KG1 (cell line): Measurements from ENCODE around the gene IL26.

ENCODE experiments used
- DNase-seq: peaks from one replicate; lab custom pipeline; 2025; lab: John Stamatoyannopoulos, UW

The IL26 gene, protein sequence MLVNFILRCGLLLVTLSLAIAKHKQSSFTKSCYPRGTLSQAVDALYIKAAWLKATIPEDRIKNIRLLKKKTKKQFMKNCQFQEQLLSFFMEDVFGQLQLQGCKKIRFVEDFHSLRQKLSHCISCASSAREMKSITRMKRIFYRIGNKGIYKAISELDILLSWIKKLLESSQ

DNA sequence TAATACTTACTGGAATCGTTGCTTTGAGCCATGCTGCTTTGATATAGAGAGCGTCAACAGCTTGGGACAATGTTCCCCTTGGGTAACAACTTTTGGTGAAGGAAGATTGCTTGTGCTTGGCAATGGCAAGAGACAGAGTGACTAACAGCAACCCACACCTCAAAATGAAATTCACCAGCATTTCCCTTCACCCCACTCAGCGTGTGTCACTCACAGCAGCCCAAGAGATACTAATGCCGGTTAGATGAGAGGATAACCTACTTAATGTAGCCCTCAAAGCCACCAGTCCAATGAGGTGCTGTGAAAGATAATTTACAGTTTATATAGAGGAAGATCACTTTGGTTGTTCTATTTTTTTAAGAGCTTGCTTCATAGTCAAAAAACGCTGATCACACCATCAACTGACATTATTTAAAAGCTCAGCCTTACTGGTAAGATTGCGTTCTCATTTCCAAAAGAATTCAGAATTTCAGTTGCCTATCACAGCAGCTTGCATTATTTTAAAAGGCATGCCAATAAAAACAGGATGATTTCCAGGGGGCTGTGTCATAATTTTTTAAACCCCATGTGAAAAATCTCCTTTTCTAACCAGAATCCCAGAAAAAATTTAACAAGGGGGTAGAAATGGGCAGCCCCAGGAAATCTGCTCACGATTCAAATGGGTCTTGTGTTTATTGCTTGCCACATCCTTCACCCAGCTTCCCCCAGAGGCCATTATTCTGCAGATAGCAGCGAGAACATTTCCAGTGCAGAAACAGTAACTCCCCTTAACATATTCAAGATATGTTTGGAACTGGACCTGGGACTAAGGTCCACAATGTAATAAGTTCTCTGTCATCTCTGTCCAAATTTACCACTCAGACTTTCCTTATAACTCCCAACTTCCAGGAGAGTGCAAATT lies at the start of gene IL26:
TSS of gene IL26 (minus strand) at position 235 of the 901 bp plus-strand sequence. CDS start at position 181, 54 bp downstream.
- no peak for DNase-seq

DNA sequence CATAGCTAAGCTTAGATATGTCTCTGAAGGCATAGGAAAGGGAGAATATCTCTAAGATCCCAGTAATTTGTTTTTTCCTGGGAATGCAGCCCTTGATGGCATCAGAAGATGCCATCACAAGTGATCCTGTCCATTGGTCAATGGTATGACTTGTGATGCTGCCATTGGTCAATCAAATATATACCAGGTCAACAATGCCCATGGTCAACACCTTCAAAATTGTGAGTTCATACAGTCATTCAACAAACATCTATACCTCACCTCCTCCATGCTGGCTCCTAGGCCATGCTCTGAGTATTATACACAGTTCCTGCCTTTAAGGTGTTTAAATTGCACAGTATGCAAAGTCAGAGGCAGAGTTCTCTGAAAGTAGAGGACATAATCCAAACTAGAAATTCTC lies 47.1 kb upstream of the IL26 start:
- DNase-seq, result no peak

DNA sequence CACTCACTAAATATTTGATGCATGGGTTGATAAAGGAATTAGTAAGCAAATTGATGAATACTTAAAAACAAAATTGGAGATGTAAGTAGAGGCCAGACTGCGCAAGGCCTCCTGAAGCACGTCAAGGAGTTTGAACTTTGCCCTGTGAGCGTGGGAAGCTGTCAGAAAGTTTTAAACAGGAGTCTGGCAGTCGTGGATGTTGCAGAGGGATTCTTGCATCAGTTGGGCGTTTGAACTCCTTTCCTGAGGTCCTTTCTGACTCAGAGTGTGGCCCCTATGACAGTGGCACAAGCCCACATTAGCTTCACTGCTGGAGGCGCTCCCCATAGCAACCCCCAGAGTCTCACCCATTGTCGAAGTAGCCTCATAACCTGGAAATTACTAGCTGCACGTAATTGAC lies 45.7 kb upstream of the IL26 start:
- no peak for DNase-seq

DNA sequence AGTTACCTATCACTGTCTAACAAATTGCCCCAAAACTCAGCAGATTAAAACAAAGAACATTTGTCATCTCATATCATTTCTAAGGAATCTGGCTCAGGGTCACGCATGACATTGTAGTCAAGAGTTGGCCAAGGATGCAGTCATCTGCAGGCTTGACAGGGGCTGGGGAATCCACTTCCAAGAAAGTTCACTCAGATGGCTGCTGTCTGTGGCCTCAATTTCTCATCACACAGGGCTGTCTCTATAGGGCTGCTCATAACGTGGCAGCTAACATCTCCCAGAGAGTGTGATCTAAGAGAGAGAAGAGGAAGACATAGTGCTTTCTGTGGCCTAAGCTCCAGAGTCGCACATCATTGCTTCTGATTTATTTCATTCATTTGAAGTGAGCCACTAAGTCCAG lies 44.7 kb upstream of the IL26 start:
- no peak for DNase-seq

DNA sequence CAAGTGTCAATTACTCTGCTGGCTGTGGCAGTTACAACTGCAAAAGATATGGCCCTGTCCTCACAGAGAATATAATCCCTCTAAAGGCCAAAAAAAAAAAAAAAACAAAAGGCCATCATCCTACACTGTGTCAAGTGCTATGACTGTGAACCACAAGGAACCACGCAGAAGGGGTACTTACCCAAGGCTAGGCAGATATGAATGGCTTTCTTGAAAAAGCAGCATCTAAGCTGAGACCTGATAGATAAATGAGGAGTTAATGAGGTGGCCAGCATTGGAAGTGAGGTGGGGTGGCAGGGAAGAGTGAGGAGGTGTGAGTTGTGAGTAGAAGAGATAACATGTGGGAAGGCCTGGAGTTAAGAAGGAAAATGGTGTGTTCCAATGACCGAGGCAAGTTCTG lies 44.2 kb upstream of the IL26 start:
- DNase-seq, result no peak

DNA sequence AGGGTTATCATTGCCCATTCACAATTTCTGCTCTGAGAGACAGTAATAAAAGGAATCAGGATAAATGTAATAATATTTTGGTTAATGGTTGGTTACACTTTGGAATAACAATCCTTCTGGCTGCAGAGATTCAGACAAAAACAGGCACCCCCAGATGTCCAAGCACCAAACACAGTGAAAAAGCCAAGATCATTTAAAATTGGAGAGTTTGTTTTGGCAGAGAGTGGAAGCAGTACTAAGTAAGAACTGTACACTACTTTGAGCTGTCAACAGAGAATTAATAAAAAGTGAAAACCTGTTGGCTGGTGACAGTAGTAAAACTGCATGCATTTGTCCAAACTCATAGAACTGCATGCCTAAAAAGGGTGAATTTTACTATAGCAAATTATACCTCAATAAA lies 43.4 kb upstream of the IL26 start:
- DNase-seq, result no peak

DNA sequence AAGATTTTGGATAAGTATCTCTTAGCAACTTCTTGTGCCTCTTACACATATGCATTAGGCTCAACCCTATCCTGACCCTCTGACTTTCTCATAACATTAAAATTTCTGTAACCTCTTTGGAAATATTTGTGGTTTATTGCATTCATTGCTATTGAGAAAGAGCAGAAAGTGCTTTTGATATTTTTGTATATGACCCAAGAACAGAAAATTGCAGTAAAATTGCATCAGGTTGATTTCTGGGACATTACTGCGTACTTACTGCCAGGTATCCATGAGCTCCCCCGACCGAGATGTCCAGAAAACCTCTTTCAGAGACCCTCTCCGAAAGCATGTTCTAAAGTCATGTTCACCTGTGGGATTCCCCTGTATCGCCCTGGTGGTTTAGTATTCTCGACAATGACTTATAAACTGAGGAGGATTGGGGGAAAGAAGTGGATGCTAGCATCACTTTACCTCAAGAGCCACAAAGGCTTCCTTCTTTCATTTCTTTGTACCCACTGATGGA lies 42.3 kb upstream of the IL26 start:
- no peak for DNase-seq

DNA sequence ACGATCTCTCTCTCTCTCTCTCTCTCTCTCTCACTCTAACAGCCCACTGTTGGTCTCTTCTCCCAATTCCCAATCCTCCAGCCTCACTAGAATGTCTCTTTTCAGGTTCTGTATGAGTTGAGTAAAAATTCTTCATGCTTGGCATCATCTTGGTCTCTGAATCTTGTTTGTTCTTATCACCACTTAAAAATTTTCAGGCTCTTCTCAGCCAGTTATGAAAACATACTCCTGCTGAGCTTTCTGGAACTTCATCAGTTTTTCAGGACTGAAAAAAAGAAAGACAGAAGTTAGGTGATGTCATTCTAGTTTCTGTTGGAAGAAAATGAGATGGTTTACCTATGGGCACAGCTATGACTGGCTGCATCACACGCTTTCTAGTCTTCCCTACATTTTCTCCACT lies 39.2 kb upstream of the IL26 start:
- no peak for DNase-seq

DNA sequence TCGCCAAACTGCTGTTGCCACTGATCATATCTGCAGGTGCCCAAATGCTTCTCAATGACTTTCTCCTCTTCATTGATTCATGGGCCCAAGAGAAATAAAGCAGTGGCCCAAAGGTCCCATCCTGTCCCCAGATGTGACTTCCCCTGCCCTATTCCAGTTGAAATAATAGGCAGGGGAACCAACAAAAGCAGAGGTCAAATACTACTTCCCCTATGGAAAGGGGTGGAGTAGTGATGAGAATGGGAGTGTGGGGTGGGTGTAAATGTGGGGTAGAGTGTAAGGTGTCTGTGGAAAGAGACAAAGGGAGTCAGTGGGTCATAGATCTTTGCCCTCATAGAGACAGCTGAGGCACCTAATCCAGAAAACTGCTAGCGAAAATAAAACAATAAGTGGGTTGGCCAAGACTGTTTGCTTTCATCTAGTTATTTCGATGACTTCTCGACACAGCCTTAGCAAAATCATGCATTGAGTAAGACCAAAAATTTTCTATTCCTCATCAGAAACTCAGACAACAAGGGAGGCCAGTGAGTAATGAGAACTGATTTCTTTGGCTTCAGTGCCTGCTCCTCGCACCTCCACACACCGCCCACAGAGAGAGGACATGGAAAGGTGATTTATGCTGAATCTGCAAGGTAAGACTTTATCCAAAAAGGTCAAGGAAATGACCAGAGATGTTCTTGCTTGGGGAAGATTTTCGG lies 38.7 kb upstream of the IL26 start:
- no peak for DNase-seq

DNA sequence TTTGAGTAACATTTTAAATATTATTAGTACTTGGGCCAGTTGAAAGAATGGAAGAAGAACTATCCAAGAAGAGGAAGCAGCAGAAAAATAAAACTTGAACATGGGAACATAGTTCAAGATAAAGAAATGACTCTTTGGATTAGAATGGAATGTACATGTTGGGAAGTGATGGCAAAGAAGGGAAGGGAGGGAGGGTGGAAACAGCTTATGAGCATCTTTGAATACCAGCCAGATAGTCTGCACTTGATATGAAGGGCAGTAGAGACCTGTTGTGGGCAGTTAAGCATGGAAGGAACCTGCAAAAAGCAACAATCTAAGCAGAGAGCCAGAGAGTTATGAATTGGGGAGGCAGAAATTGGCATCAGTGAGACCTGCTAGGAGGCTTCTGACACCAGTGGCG lies 37.8 kb upstream of the IL26 start:
- no peak for DNase-seq

DNA sequence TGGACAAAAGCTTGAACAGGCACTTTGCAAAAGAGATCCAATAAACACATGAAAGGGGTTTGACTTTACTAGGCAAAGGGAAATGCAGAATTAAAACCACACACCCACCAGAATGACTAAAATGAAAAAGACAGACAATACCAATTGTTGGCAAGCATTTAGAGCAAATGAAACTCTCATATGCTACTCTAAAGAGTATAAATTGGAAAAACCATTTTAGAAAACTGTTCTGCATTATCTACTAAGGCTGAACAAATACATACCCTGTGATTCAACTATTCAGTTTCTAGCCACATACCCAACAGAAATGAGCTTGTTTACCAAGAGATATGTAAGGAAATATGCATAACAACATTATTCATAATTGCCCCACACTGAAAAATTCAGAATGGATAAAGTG lies 36.3 kb upstream of the IL26 start:
- DNase-seq, result no peak

DNA sequence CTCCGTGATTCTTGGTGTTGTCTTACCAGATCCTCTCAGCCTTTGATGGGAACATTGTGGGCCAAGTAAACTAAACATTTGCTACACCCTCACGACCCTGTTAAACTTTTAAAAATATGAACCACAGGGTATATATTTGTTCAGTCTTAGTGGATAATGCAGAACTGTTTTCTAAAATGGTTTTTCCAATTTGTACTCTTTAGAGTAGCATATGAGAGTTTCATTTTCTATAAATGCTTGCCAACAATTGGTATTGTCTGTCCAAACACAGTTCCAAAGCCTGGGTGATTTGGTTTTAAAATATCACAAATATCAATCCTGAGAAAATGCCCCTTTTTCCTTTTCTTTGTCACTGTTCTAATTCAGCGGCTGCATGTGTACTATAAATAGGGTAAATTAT lies 34.5 kb upstream of the IL26 start:
- DNase-seq, result no peak

DNA sequence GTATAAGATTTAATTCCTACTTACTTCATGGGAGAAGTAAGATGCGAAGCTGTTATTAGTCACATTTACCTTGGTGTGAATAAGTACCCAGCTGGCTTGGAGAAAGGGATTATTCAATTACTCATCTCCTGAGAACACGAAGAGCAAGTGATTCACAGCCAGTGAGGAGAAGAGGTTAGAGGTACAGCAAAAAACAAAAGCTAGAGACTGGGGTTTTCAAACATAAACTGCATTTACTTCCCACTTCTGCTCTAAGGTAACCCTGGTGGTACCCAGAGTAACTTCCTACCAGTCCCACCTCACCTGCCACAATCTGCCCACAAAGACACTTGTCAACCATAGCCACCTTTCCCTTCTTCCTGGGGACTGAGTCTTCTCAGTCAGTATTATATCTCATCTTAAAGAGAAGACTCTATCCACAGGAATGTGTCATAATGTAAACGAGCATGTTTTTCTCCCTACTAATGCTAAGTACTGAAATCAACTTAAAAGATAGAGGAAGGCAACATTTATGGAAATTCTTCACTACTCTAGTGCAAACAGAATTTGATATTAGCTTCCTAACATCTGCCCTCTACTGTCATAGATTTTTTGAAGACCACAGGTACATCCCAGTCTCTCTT lies 33.8 kb upstream of the IL26 start:
- no peak for DNase-seq

DNA sequence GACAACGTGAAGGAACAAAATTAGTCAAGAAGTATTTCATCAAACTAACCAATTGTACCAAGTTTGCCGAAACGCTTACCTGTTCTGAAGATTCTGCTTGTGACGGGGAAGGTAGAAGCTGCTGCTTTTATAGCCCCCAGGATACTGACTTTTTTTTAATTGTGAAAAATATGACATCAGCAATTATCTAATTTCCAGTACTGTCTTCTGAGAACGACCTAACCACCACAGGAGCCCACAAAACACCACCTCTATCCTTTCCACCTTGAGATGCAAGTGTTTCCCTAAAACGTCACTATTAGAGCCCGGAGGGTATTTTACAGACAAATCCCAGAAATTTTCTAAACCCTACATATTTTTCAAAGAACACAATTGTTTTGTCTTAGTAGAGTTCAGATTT lies 27.9 kb upstream of the IL26 start, which contains the start of gene IL22:
TSS of gene IL22 (minus strand) at position 101 of the 400 bp plus-strand sequence. CDS start 156 bp downstream, outside the sequence.
- DNase-seq, result no peak

DNA sequence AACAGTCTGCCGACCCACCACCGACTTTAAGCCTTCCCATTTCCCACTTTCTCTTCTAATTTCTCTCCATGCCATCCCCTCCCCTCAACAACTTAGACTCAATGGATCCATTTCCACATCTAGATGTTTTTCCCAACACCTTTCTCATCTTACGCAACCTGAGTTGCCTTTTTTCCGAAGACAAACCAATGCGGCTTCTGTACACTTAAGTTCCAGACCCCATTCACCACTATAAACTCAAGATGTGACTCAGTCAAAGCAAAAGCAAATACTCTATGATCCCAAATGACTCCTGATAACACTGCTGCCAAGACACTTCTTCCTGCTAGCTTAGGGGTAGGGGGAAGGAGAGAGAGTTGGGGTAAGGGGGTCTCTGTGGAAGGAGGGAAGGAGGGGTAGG lies 26.5 kb upstream of the IL26 start:
- DNase-seq, result no peak

DNA sequence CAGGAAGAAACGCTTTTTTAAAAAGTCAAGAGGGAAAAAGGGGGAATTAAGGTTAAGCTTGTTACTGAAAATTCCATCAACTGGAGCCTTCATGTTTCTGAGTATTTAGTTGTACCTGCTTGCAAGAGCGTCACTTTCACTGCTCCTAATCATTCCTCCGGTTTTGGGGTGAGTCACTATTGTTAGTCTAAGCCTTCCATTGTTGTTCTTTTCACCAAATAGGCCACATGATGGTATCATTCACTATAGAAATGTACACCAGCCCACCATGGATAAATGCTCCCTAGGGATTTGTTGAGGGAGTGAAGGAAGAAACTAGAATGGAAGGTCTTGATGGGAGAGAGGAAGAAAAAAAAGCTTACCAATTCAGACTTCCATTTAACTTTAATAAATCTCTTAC lies 24.8 kb upstream of the IL26 start:
- DNase-seq, result no peak

DNA sequence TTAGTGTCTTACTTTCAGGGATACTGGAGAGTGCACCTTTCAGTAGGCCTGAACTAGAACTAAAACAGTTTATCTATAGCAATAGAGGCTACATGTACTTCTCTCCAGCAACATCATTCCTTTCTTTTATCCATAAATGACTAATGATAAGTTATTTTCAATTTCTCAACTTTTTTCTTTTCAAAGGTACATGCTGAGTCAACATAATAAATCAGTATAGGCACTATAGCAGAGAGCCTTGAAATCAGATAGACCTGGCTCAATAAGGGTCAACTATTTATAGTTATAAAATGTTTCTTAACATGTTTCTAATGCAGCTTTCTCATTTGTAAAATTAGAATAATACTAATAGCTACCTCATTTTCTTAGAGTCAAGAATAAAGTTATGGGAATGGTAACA lies 22.2 kb upstream of the IL26 start:
- no peak for DNase-seq

DNA sequence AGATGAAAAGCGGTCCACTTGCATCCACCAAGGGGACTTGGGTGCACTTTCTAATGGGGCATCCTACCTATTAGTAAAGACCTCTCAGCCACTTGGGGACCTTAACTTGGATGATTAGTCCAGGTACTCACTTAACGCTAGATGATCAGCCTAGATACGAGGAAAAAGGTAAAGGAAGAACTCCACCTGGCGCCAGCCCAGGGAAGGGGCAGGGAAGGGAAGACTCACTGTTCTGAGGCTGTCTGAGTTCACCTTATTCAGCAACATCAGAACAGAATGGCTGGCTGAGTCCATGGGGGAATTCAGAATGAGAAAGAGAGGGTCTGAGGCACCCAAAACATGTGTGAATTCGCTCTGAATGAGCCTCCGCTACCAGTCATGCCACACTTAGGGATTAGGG lies 20.7 kb upstream of the IL26 start:
- no peak for DNase-seq

DNA sequence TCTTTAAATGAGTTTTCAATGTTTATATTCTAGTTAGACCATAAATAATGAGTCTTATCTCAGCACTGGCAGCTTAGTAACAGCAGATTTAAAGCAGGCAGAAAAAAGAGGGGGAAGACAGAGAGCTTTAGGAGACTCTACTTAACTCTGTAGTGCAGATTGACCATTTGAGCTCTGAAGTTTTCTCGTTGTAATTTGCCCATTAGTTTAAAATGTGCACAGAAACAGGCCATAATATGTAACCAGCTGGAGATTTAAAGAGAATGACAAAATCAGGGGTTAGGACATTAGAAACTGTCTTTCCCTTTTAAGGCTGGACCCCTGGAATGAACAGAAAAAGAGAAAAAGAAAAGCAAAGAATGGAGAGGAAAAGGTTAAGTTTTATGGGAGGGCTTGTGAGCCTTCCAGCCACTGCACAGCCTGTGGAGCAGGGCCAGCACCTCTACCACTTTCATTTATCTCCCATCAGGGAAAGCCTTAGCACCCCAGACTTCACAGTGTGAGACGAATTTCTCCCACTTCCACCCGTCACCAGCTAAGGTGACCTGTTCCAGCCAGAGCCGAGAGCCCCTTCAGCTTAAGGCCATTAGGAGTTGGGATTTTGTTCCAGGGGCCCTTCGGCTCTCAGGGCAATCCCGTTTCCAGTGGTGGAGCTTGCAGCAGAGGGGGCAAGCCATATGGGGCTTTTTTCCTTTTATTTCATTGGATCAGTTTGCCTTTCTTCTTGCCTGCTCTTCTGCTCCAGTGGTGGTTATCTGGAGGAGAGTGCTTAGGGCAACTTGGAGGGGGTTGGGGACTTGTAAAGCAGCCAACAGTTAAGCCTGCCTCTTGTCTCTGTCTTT lies 19.8 kb upstream of the IL26 start:
- no peak for DNase-seq

DNA sequence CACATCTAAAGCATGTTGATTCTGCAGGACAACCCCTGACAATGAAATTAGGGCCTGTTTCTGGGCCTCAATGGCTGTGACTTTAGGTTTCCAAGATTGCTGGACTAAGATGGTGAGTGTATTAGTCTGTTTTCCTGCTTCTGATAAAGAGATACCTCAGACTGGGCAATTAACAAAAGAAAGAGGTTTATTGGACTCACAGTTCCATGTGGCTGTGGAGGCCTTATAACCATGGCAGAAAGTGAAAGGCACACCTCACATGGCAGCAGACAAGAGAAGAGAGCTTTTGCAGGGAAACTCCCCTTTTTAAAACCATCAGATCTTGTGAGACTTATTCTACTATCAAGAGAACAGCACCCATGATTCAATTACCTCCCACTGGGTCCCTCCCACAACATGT lies 17.2 kb upstream of the IL26 start:
- no peak for DNase-seq

DNA sequence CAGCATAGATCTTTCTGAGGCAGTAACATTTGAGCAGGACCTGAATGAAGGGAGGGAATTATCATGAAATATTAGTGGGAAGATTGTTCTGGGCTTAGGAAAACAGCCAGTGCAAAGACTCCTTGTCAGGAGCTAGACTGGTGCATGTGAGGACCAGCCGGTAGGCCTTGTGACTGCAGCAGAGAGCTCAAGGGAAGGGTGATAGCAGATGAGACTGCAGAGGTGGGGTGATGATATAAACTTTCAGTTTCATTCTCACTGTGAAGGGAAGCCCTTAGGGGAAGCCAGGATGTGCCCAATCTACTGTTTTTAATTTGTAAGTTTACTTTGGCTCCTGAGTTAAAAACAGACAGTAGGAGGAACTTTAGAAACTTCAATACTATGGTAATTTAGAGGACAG lies 15.4 kb upstream of the IL26 start:
- DNase-seq, result no peak
